GM13976 (cell line): Measurements from ENCODE around the gene CYP2B6.
"Not testable (repeated sequence)": the region's sequence is repeated elsewhere in the genome, so short reads cannot be mapped to it uniquely, and the experiment has no call there.

Source experiments
- DNase-seq: peaks from one replicate; pipeline ENCODE4 v3.0.0; 2012; ENCODE audit warnings: low spot score
- CTCF ChIP-seq: IDR thresholded peaks from 2 replicates; pipeline ENCODE4 v1.5.1; 2012; ENCODE audit warnings: borderline replicate concordance, mild to moderate bottlenecking; ENCODE audit not compliant: insufficient read depth; ENCODE audit errors: extremely low read depth, missing control alignments, control extremely low read depth
- in situ Hi-C: fragments of 300-500 bp; cut with MboI; formaldehyde crosslinking; loops from one replicate; pipeline ENCODE4 v1.12.0; 2022; ENCODE audit warnings: low sequenced_read_pairs, mixed read lengths, inconsistent platforms; ENCODE audit not compliant: unreplicated experiment

Gene CYP2B6

GRCh38 chr19:41027273-41027967, 36.3 kb downstream of the CYP2B6 start:
- TF ChIP-seq CTCF, result no peak
- DNase-seq, result no peak
- in situ Hi-C loops, result no loop called here

GRCh38 chr19:41029524-41030432, 38.7 kb downstream of the CYP2B6 start:
- in situ Hi-C loops, result no loop called here
- no peak for TF ChIP-seq CTCF
- no peak for DNase-seq

- TF ChIP-seq CTCF, result no peak
- in situ Hi-C loops, result no loop called here
- no peak for DNase-seq
Observed at GRCh38 chr19:41030651-41031050, 39.6 kb downstream of the CYP2B6 start.

- no peak for DNase-seq
- in situ Hi-C loops, result no loop called here
- no peak for TF ChIP-seq CTCF
Observed at GRCh38 chr19:41031916-41032315, 40.8 kb downstream of the CYP2B6 start.

GRCh38 chr19:41033324-41033723, 42.2 kb downstream of the CYP2B6 start:
- DNase-seq, in situ Hi-C loops: not testable (repeated sequence)

- DNase-seq, result no peak
- in situ Hi-C loops, result no loop called here
- TF ChIP-seq CTCF, result no peak
Observed at GRCh38 chr19:41039806-41040205, 48.7 kb downstream of the CYP2B6 start.

- DNase-seq, in situ Hi-C loops: not testable (repeated sequence)
Observed at GRCh38 chr19:41045095-41045494, 54.0 kb downstream of the CYP2B6 start.
